ENCODE measurements around the gene SRD5A2.

DNA sequence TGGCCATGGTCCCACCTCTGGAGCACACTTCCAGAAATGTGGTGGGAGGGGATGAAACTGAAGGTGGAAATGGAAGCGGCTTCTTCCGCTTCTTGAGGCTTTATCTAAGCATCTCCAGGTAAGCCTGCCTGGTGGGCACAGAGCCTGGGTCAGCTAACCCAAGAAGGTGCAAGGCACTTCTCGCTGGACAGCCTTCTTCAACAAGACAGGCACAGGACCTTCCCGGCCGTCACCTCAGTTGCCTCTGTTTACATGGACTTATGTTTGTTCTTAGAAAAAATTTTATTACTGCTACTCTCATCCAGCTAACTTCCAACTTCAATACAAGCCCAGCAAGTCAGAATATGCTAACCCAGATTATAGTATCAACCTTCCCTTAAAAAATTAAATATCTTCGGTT is 51.9 kb downstream of the SRD5A2 start:
- TF ChIP-seq, protein P1, sequence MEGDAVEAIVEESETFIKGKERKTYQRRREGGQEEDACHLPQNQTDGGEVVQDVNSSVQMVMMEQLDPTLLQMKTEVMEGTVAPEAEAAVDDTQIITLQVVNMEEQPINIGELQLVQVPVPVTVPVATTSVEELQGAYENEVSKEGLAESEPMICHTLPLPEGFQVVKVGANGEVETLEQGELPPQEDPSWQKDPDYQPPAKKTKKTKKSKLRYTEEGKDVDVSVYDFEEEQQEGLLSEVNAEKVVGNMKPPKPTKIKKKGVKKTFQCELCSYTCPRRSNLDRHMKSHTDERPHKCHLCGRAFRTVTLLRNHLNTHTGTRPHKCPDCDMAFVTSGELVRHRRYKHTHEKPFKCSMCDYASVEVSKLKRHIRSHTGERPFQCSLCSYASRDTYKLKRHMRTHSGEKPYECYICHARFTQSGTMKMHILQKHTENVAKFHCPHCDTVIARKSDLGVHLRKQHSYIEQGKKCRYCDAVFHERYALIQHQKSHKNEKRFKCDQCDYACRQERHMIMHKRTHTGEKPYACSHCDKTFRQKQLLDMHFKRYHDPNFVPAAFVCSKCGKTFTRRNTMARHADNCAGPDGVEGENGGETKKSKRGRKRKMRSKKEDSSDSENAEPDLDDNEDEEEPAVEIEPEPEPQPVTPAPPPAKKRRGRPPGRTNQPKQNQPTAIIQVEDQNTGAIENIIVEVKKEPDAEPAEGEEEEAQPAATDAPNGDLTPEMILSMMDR (conservative IDR thresholded peaks at IDR 0.05; ENCODE audit: low read depth, low read length) = no peak
- TF ChIP-seq EZH2 (IDR thresholded peaks at IDR 0.05; ENCODE audit: borderline replicate concordance, low read depth, low read length, poor library complexity, severe bottlenecking) = no peak
